ENCODE measurements around the gene HDAC9.

The HDAC9 gene

DNA sequence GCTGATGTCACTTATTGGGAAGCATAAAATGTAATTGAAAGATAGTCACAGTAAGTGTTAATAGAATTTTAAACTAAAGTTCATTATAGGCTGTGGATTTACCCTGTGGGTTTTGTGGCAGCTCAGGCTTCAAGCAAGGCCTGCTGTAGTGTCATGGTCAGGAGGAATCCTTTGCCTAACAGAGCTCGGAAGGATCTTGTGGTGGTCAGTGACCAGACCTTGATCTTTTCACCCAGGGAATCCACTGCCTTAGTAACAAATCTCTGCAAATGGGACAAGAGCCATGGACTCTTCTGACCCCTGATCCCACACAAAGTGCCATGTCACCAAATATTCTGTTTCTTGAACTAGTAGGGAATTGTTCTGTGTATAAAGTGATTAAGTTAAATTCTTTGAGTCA is 20.6 kb upstream of the HDAC9 start:
- Histone ChIP-seq H3K36me3 (replicated peaks; ENCODE audit: low read depth, low read length) (no peaks in the 10 kb centered on the region), H3K4me1 (ENCODE audit: low read length) (peaks cover 3% of the 10 kb centered on the region), H4K20me1 (ENCODE audit: insufficient read depth, low read length) (no peaks in the 10 kb centered on the region), H3K79me2 (ENCODE audit: low read length) (no peaks in the 10 kb centered on the region), H3K27me3 (ENCODE audit: low read depth, low read length) (no peaks in the 10 kb centered on the region), H3K4me3 (ENCODE audit: low read length) (no peak overlapping the region), H3K9ac (ENCODE audit: low read length) (no peak overlapping the region), H3K27ac (ENCODE audit: low read length) (no peak overlapping the region), H3K9me3 (ENCODE audit: insufficient read depth, low read length) (no peaks in the 10 kb centered on the region), H3K4me2 (ENCODE audit: low read length) (no peak overlapping the region), H2AFZ (ENCODE audit: low read depth, low read length) (no peak overlapping the region)
- TF ChIP-seq, protein P1, sequence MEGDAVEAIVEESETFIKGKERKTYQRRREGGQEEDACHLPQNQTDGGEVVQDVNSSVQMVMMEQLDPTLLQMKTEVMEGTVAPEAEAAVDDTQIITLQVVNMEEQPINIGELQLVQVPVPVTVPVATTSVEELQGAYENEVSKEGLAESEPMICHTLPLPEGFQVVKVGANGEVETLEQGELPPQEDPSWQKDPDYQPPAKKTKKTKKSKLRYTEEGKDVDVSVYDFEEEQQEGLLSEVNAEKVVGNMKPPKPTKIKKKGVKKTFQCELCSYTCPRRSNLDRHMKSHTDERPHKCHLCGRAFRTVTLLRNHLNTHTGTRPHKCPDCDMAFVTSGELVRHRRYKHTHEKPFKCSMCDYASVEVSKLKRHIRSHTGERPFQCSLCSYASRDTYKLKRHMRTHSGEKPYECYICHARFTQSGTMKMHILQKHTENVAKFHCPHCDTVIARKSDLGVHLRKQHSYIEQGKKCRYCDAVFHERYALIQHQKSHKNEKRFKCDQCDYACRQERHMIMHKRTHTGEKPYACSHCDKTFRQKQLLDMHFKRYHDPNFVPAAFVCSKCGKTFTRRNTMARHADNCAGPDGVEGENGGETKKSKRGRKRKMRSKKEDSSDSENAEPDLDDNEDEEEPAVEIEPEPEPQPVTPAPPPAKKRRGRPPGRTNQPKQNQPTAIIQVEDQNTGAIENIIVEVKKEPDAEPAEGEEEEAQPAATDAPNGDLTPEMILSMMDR (IDR thresholded peaks at IDR 0.05; ENCODE audit: low read depth, low read length), result no peak
- TF ChIP-seq EZH2phosphoT487 (IDR thresholded peaks at IDR 0.05; ENCODE audit: low read depth), result no peak

DNA sequence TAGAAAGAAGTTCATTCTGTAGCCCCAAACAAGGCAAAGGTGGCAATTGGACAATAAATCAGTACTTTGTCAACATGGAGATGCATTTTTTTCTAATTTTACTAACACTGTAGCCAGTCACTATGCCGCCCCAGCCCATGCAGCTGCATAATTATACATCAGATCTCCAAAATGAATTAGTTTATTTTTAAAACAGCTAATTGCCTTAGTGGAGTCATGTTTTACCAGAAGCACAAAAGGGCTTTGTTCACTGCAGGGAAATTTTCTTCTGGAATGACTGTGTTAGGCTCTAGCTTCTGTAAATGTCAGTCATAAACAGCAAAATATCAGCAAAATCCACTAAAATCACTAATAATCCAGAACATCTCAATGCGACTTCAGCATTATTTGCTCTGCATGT is 20.1 kb upstream of the HDAC9 start:
- Histone ChIP-seq H3K4me1 (ENCODE audit: low read length) (peaks cover 3% of the 10 kb centered on the region), H3K79me2 (ENCODE audit: low read length) (no peaks in the 10 kb centered on the region), H3K36me3 (replicated peaks; ENCODE audit: low read depth, low read length) (no peaks in the 10 kb centered on the region), H3K27me3 (ENCODE audit: low read depth, low read length) (no peaks in the 10 kb centered on the region), H4K20me1 (ENCODE audit: insufficient read depth, low read length) (no peaks in the 10 kb centered on the region), H3K9me3 (ENCODE audit: insufficient read depth, low read length) (no peaks in the 10 kb centered on the region), H2AFZ (ENCODE audit: low read depth, low read length) (no peak overlapping the region), H3K4me2 (ENCODE audit: low read length) (no peak overlapping the region), H3K9ac (ENCODE audit: low read length) (no peak overlapping the region), H3K4me3 (ENCODE audit: low read length) (no peak overlapping the region), H3K27ac (ENCODE audit: low read length) (no peak overlapping the region)
- TF ChIP-seq, protein P1 (IDR thresholded peaks at IDR 0.05; ENCODE audit: low read depth, low read length), result no peak
- no peak for TF ChIP-seq EZH2phosphoT487 (IDR thresholded peaks at IDR 0.05; ENCODE audit: low read depth)

DNA sequence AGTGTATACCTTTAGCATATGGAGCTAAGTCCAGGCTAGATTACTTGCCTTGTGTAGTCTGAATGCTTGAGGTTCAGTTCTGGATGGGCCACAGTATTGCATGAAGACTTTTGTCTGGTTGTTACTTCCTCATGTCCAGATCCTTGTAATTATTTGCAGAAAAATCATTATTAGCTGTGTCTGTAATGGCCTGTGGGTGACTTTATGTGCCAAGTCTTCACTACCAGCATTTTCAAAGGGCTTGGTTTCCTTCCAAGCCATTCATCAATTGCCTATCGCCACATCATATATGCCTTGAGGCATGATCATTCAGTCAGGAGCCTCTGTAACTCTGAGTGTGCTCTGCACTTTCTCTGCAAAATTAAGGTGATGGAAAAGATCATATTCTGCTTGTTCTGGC is 13.8 kb upstream of the HDAC9 start:
- no peak overlapping the region for H3K27ac ChIP-seq (ENCODE audit: low read length)
- no peaks in the 10 kb centered on the region for H4K20me1 ChIP-seq (ENCODE audit: insufficient read depth, low read length)
- no peaks in the 10 kb centered on the region for H3K79me2 ChIP-seq (ENCODE audit: low read length)
- H3K9me3 ChIP-seq (ENCODE audit: insufficient read depth, low read length), result no peaks in the 10 kb centered on the region
- no peak overlapping the region for H2AFZ ChIP-seq (ENCODE audit: low read depth, low read length)
- no peaks in the 10 kb centered on the region for H3K27me3 ChIP-seq (ENCODE audit: low read depth, low read length)
- H3K4me2 ChIP-seq (ENCODE audit: low read length), result no peak overlapping the region
- peaks cover 3% of the 10 kb centered on the region for H3K4me1 ChIP-seq (ENCODE audit: low read length)
- no peak overlapping the region for H3K9ac ChIP-seq (ENCODE audit: low read length)
- no peak overlapping the region for H3K4me3 ChIP-seq (ENCODE audit: low read length)
- H3K36me3 ChIP-seq (replicated peaks; ENCODE audit: low read depth, low read length), result no peaks in the 10 kb centered on the region
- TF ChIP-seq, protein P1 (IDR thresholded peaks at IDR 0.05; ENCODE audit: low read depth, low read length), result no peak
- TF ChIP-seq EZH2phosphoT487 (IDR thresholded peaks at IDR 0.05; ENCODE audit: low read depth), result no peak

GRCh38 chr7:18488049-18488448 is 7.5 kb upstream of the HDAC9 start:
- no peak overlapping the region for H2AFZ ChIP-seq (ENCODE audit: low read depth, low read length)
- no peaks in the 10 kb centered on the region for H3K4me1 ChIP-seq (ENCODE audit: low read length)
- H3K4me2 ChIP-seq (ENCODE audit: low read length), result no peak overlapping the region
- H3K27ac ChIP-seq (ENCODE audit: low read length), result no peak overlapping the region
- H3K27me3 ChIP-seq (ENCODE audit: low read depth, low read length), result no peaks in the 10 kb centered on the region
- no peak overlapping the region for H3K9ac ChIP-seq (ENCODE audit: low read length)
- H4K20me1 ChIP-seq (ENCODE audit: insufficient read depth, low read length), result no peaks in the 10 kb centered on the region
- no peaks in the 10 kb centered on the region for H3K36me3 ChIP-seq (replicated peaks; ENCODE audit: low read depth, low read length)
- TF ChIP-seq, protein P1 (IDR thresholded peaks at IDR 0.05; ENCODE audit: low read depth, low read length), result no peak
- no peak for TF ChIP-seq EZH2phosphoT487 (IDR thresholded peaks at IDR 0.05; ENCODE audit: low read depth)
- H3K9me3 ChIP-seq (ENCODE audit: insufficient read depth, low read length), result no peaks in the 10 kb centered on the region
- no peak overlapping the region for H3K4me3 ChIP-seq (ENCODE audit: low read length)
- H3K79me2 ChIP-seq (ENCODE audit: low read length), result no peaks in the 10 kb centered on the region

Data from OCI-LY3 (cell line).